Astrocyte (in vitro differentiated cells and primary cell): ENCODE measurements around the gene SPIN1. TPM values are rescaled to one million over a fixed set of nuclear protein-coding genes. Genes with fewer than 3 reads are reported as not detected.

Experiments used
- DNase-seq: peaks from one replicate; pipeline ENCODE4 v3.0.0-alpha.2; 2010; ENCODE audit warnings: low read depth
- FAIRE-seq: peaks from 2 replicates; lab custom pipeline; 2011; peaks lifted over from hg19 to GRCh38; lab: Jason Lieb, UNC
- H2AFZ ChIP-seq: 2 replicates; pipeline ENCODE4 v1.6.0; 2012; ENCODE audit warnings: low read depth, low read length, inconsistent platforms
- H3K27ac ChIP-seq: 2 replicates; pipeline ENCODE4 v1.5.1; 2011; ENCODE audit warnings: low read depth, low read length, inconsistent platforms
- H3K27me3 ChIP-seq: 2 replicates; pipeline ENCODE4 v1.6.0; 2011; ENCODE audit warnings: low read length, inconsistent platforms; ENCODE audit not compliant: insufficient read depth
- H3K36me3 ChIP-seq: 2 replicates; pipeline ENCODE4 v1.5.1; 2011; ENCODE audit warnings: low read length, inconsistent platforms; ENCODE audit not compliant: insufficient read depth
- H3K4me1 ChIP-seq: 2 replicates; pipeline ENCODE4 v1.5.1; 2011; ENCODE audit warnings: low read length, inconsistent platforms; ENCODE audit not compliant: insufficient read depth
- H3K4me2 ChIP-seq: 2 replicates; pipeline ENCODE4 v1.6.0; 2012; ENCODE audit warnings: low read length, inconsistent platforms
- H3K4me3 ChIP-seq: 2 replicates; pipeline ENCODE4 v1.5.1; 2011; ENCODE audit warnings: low read depth, mild to moderate bottlenecking, low read length, inconsistent platforms; ENCODE audit not compliant: insufficient read depth
- H3K79me2 ChIP-seq: 2 replicates; pipeline ENCODE4 v1.6.0; 2012; ENCODE audit warnings: mild to moderate bottlenecking, low read length, inconsistent platforms; ENCODE audit not compliant: insufficient read depth
- H3K9ac ChIP-seq: 2 replicates; pipeline ENCODE4 v1.6.0; 2012; ENCODE audit warnings: mild to moderate bottlenecking, low read length, inconsistent platforms
- H3K9me3 ChIP-seq: 2 replicates; pipeline ENCODE4 v1.5.1; 2012; ENCODE audit warnings: low read depth, mild to moderate bottlenecking, low read length, inconsistent platforms; ENCODE audit not compliant: insufficient read depth
- H4K20me1 ChIP-seq: 2 replicates; pipeline ENCODE4 v1.6.0; 2012; ENCODE audit warnings: low read length, inconsistent platforms; ENCODE audit not compliant: insufficient read depth
- H3K27ac Mint-ChIP-seq: one replicate; pipeline ENCODE4 v1.8.0; 2021; ENCODE audit warnings: mild to moderate bottlenecking, mixed read lengths; ENCODE audit not compliant: unreplicated experiment
- H3K27me3 Mint-ChIP-seq: one replicate; pipeline ENCODE4 v1.8.0; 2021; ENCODE audit warnings: low read depth, mixed read lengths; ENCODE audit not compliant: unreplicated experiment
- H3K36me3 Mint-ChIP-seq: one replicate; pipeline ENCODE4 v1.8.0; 2021; ENCODE audit warnings: low read depth, mixed read lengths; ENCODE audit not compliant: unreplicated experiment
- H3K4me1 Mint-ChIP-seq: one replicate; pipeline ENCODE4 v1.8.0; 2021; ENCODE audit warnings: low read depth, mixed read lengths; ENCODE audit not compliant: unreplicated experiment
- H3K4me3 Mint-ChIP-seq: one replicate; pipeline ENCODE4 v1.8.0; 2021; ENCODE audit warnings: mild to moderate bottlenecking, moderate library complexity, mixed read lengths; ENCODE audit not compliant: unreplicated experiment
- H3K9me3 Mint-ChIP-seq: one replicate; pipeline ENCODE4 v1.8.0; 2021; ENCODE audit warnings: mild to moderate bottlenecking, mixed read lengths; ENCODE audit not compliant: unreplicated experiment
- CTCF ChIP-seq: IDR thresholded peaks from 2 replicates; pipeline ENCODE4 v1.5.1; 2011; ENCODE audit warnings: low read depth, mild to moderate bottlenecking, inconsistent platforms, low read length, moderate library complexity; ENCODE audit not compliant: insufficient read depth
- EZH2 ChIP-seq: IDR thresholded peaks from 2 replicates; pipeline ENCODE4 v1.6.1; 2012; ENCODE audit warnings: mild to moderate bottlenecking, low read length, inconsistent platforms; ENCODE audit not compliant: insufficient read depth
- total RNA-seq: library from RNA; stranded (reverse); gene quantifications from 2 replicates; pipeline ENCODE4 v1.2.1, GENCODE V29; 2021

The SPIN1 gene
- total RNA-seq, 1 donor from 2014 or later, result 74.1 TPM

DNA sequence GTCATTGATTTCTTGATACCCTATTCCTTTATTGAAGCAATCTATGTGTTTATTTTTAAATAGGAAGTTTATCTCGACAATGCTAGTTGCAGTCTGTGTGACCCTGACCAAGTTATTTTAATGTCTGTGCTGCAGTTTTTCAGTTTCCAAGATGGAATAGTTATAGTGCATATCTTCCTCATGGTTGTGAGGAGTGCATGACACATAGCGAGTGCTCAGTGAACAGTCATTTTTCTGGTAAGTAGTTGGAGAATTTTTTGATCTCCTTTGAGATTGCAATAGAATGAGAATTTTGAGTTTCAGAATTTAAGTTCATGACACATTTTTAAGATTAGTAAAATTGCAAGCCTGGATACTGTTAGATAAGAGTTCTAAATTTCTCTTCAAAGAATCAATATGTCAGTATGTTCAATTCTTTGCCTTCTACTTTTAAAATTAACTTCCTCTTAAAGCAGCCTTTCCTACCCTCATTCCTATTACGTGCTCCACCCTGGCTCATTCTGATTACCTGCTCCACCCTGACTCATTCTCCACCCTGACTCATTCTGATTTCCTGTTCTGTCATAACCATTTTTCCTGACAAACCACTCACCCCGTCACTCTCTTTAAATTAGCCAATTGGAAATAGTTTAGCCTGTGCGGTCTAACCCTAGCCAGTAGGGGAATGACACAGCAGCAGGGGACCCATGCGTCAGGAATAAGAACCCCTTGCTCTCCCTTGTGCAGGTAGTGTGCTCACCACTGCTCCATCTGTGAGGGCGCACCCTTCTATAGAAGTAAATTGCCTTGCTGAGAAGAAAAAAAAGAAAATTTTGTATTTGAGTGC is 30.7 kb downstream of the SPIN1 start:
- Mint-ChIP-seq H3K4me1 (peaks cover 9% of the 10 kb centered on the region), H3K36me3 (peaks cover 41% of the 10 kb centered on the region), H3K4me3 (peak overlapping the region; percentile 5), H3K9me3 (peaks cover 15% of the 10 kb centered on the region), H3K27ac (peak overlapping the region; percentile 37), H3K27me3 (no peaks in the 10 kb centered on the region)
- no peak overlapping the region for H2AFZ ChIP-seq
- peak; percentile 56 for FAIRE-seq
- peaks cover 17% of the 10 kb centered on the region for H3K9me3 ChIP-seq
- H4K20me1 ChIP-seq, result peaks cover 40% of the 10 kb centered on the region
- no peak for TF ChIP-seq EZH2
- no peak for TF ChIP-seq CTCF
- peaks cover 99% of the 10 kb centered on the region for H3K79me2 ChIP-seq
- peaks cover 4% of the 10 kb centered on the region for H3K36me3 ChIP-seq
- H3K4me1 ChIP-seq, result peaks cover 5% of the 10 kb centered on the region
- no peak overlapping the region for H3K4me3 ChIP-seq
- DNase-seq, result peak; percentile 56
- peak overlapping the region; percentile 5 for H3K4me2 ChIP-seq
- peak overlapping the region; percentile 31 for H3K27ac ChIP-seq
- H3K27me3 ChIP-seq, result no peaks in the 10 kb centered on the region
- H3K9ac ChIP-seq, result no peak overlapping the region

DNA sequence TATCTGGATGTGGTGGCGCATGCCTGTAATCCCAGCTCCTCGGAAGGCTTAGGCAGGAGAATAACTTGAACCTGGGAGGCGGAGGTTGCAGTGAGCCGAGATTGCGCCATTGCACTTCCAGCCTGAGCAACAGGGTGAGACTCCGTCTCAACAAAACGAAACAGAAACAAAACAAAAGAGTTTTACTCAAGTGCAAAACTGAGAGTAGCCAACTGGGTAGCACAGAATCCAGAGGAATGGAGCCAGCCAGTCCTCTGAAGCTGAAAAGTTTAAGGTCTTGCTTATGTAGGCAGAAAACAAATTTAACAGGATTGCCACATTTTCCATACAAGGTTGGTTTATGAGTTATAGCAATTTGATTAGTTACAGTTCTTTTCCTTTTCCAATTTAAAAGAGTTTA is 32.0 kb downstream of the SPIN1 start:
- DNase-seq (no peak), FAIRE-seq (no peak)
- no peak overlapping the region for H3K4me3 ChIP-seq
- H4K20me1 ChIP-seq, result peaks cover 43% of the 10 kb centered on the region
- H3K27ac Mint-ChIP-seq, result no peak overlapping the region
- H3K27me3 ChIP-seq, result no peaks in the 10 kb centered on the region
- peaks cover 3% of the 10 kb centered on the region for H3K36me3 ChIP-seq
- peaks cover 9% of the 10 kb centered on the region for H3K4me1 Mint-ChIP-seq
- peaks cover 12% of the 10 kb centered on the region for H3K9me3 ChIP-seq
- no peak overlapping the region for H2AFZ ChIP-seq
- H3K4me1 ChIP-seq, result peaks cover 5% of the 10 kb centered on the region
- no peak overlapping the region for H3K4me3 Mint-ChIP-seq
- no peak overlapping the region for H3K9ac ChIP-seq
- H3K4me2 ChIP-seq, result no peak overlapping the region
- peaks cover 36% of the 10 kb centered on the region for H3K36me3 Mint-ChIP-seq
- TF ChIP-seq EZH2, result no peak
- no peak overlapping the region for H3K27ac ChIP-seq
- H3K9me3 Mint-ChIP-seq, result peaks cover 10% of the 10 kb centered on the region
- no peaks in the 10 kb centered on the region for H3K27me3 Mint-ChIP-seq
- peaks cover 99% of the 10 kb centered on the region for H3K79me2 ChIP-seq

DNA sequence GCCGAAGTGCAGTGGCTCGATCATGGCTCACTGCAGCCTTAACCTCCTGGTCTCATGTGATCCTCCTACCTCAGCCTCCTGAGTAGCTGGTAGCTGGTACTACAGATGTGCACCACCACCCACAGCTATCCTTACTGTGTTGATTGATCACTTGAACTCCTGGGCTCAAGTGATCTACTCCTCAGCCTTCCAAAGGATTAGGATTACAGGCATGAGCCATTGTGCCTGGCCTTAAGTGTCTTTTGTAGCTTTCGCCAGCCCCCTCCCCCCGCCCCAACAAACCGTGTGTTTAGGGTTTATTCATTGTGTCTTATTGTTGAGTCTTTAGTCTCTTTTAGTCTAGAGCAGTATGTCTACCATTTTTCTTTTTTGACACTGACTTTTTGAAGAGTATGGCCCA is 33.1 kb downstream of the SPIN1 start:
- no peak for DNase-seq
- FAIRE-seq, result no peak
- Histone ChIP-seq H3K27ac (no peak overlapping the region), H3K27me3 (no peaks in the 10 kb centered on the region), H2AFZ (no peak overlapping the region), H4K20me1 (peaks cover 46% of the 10 kb centered on the region), H3K4me3 (no peak overlapping the region), H3K79me2 (peaks cover 98% of the 10 kb centered on the region), H3K9ac (no peak overlapping the region), H3K4me1 (peaks cover 5% of the 10 kb centered on the region), H3K36me3 (peaks cover 3% of the 10 kb centered on the region), H3K4me2 (no peak overlapping the region), H3K9me3 (peaks cover 12% of the 10 kb centered on the region)
- Mint-ChIP-seq H3K9me3 (peaks cover 10% of the 10 kb centered on the region), H3K36me3 (peaks cover 40% of the 10 kb centered on the region), H3K4me3 (no peak overlapping the region), H3K27me3 (no peaks in the 10 kb centered on the region), H3K27ac (no peak overlapping the region), H3K4me1 (peaks cover 14% of the 10 kb centered on the region)
- TF ChIP-seq EZH2 (no peak), CTCF (no peak)
